ENCODE data around the gene GJA9. TPM values are rescaled to one million over a fixed set of nuclear protein-coding genes. Genes with fewer than 3 reads are reported as not detected.

The GJA9 gene
- total RNA-seq (2022) (not detected in 2 replicates), Bru-seq, nascent RNA (not detected), BruChase-seq, experiment 1, labeled RNA remaining after a 6-hour chase (percentile 21 among the genes with signal in this experiment), BruChase-seq, experiment 2, labeled RNA remaining after a 2-hour chase (not detected)
- long read RNA-seq: 0 reads

- intact Hi-C loops (cut with micrococcal nuclease): no loop called here
- BruUV-seq (replicated peaks): no TSS peak
- Mint-ChIP-seq H3K27me3 (ENCODE audit: insufficient read depth, unreplicated experiment) (no peaks in the 10 kb centered on the region), H3K27ac (ENCODE audit: low read depth, unreplicated experiment) (no peak within 1 kb of the TSS), H3K4me1 (ENCODE audit: insufficient read depth, unreplicated experiment) (no peaks in the 10 kb centered on the region), H3K36me3 (ENCODE audit: insufficient read depth, unreplicated experiment) (peaks cover 5% of the 10 kb centered on the region), H3K9me3 (ENCODE audit: unreplicated experiment) (no peaks in the 10 kb centered on the region), H3K4me3 (ENCODE audit: unreplicated experiment) (no peak within 1 kb of the TSS)
- TF ChIP-seq CTCF (IDR thresholded peaks at IDR 0.05; ENCODE audit: unreplicated experiment): no peak
- DNase-seq (ENCODE audit: unreplicated experiment): no peak
- CTCF ChIA-PET: interaction anchor here (0.6 kb wide), 2 partner anchors 44 to 210 kb away, joined by 3 read pairs; no protein-coding TSS in a partner anchor
- POLR2A ChIA-PET: interaction anchor here (0.7 to 1.8 kb wide), 4 partner anchors 8 to 380 kb away, joined by 3 to 5 read pairs (median 4); partner anchors contain the start of genes MYCBP and NDUFS5
These were observed at the start of gene GJA9 for GRCh38 chr1:38881487-38881886. Gene GJA9 (minus strand): TSS chr1:38881587. CDS start chr1:38876098, 5,489 bp downstream.

GRCh38 chr1:38929476-38929875 lies 48.1 kb upstream of the GJA9 start:
- CTCF ChIA-PET: no interaction called here
- POLR2A ChIA-PET: no interaction called here
- no peaks in the 10 kb centered on the region for H3K9me3 Mint-ChIP-seq (ENCODE audit: unreplicated experiment)
- no TSS peak for BruUV-seq (replicated peaks)
- H3K4me3 Mint-ChIP-seq (ENCODE audit: unreplicated experiment): no peak overlapping the region
- no peaks in the 10 kb centered on the region for H3K4me1 Mint-ChIP-seq (ENCODE audit: insufficient read depth, unreplicated experiment)
- no peaks in the 10 kb centered on the region for H3K36me3 Mint-ChIP-seq (ENCODE audit: insufficient read depth, unreplicated experiment)
- no peaks in the 10 kb centered on the region for H3K27me3 Mint-ChIP-seq (ENCODE audit: insufficient read depth, unreplicated experiment)
- no peak for TF ChIP-seq CTCF (IDR thresholded peaks at IDR 0.05; ENCODE audit: unreplicated experiment)
- intact Hi-C loops (cut with micrococcal nuclease): no loop called here
- no peak overlapping the region for H3K27ac Mint-ChIP-seq (ENCODE audit: low read depth, unreplicated experiment)
- no peak for DNase-seq (ENCODE audit: unreplicated experiment)

- no peaks in the 10 kb centered on the region for H3K36me3 Mint-ChIP-seq (ENCODE audit: insufficient read depth, unreplicated experiment)
- no peaks in the 10 kb centered on the region for H3K4me1 Mint-ChIP-seq (ENCODE audit: insufficient read depth, unreplicated experiment)
- H3K9me3 Mint-ChIP-seq (ENCODE audit: unreplicated experiment): no peaks in the 10 kb centered on the region
- no peak for DNase-seq (ENCODE audit: unreplicated experiment)
- no peak for TF ChIP-seq CTCF (IDR thresholded peaks at IDR 0.05; ENCODE audit: unreplicated experiment)
- ChIA-PET CTCF (interaction anchor here (0.6 kb wide), 1 partner anchor 169 kb away, joined by 3 read pairs; no protein-coding TSS in a partner anchor), POLR2A (interaction anchor here (0.7 kb wide), 1 partner anchor 190 kb away, joined by 3 read pairs; no protein-coding TSS in a partner anchor)
- H3K27ac Mint-ChIP-seq (ENCODE audit: low read depth, unreplicated experiment): no peak overlapping the region
- BruUV-seq (replicated peaks): no TSS peak
- intact Hi-C loops (cut with micrococcal nuclease): no loop called here
- H3K4me3 Mint-ChIP-seq (ENCODE audit: unreplicated experiment): no peak overlapping the region
- no peaks in the 10 kb centered on the region for H3K27me3 Mint-ChIP-seq (ENCODE audit: insufficient read depth, unreplicated experiment)
These were observed 47.7 kb upstream of the GJA9 start for GRCh38 chr1:38929054-38929453.

GRCh38 chr1:38926091-38926490 lies 44.7 kb upstream of the GJA9 start:
- H3K36me3 Mint-ChIP-seq (ENCODE audit: insufficient read depth, unreplicated experiment): no peaks in the 10 kb centered on the region
- CTCF ChIA-PET: interaction anchor here (0.6 kb wide), 1 partner anchor 45 kb away, joined by 3 read pairs; the partner anchor contains the start of gene GJA9

More at GRCh38 chr1:38926091-38926490, 44.7 kb upstream of the GJA9 start:
- no peak for DNase-seq (ENCODE audit: unreplicated experiment)
- intact Hi-C loops (cut with micrococcal nuclease): no loop called here
- TF ChIP-seq CTCF (IDR thresholded peaks at IDR 0.05; ENCODE audit: unreplicated experiment): no peak
- H3K27me3 Mint-ChIP-seq (ENCODE audit: insufficient read depth, unreplicated experiment): no peaks in the 10 kb centered on the region
- H3K27ac Mint-ChIP-seq (ENCODE audit: low read depth, unreplicated experiment): no peak overlapping the region
- H3K9me3 Mint-ChIP-seq (ENCODE audit: unreplicated experiment): no peaks in the 10 kb centered on the region
- H3K4me3 Mint-ChIP-seq (ENCODE audit: unreplicated experiment): no peak overlapping the region
- POLR2A ChIA-PET: no interaction called here
- no TSS peak for BruUV-seq (replicated peaks)
- no peaks in the 10 kb centered on the region for H3K4me1 Mint-ChIP-seq (ENCODE audit: insufficient read depth, unreplicated experiment)
